OCI-LY3 (cell line): ENCODE results near the gene STX1B.

Experiments
- EZH2phosphoT487 ChIP-seq: fragments of 200-600 bp; shearing (Covaris generic); IDR thresholded peaks from 2 replicates; pipeline ENCODE4 v1.6.1; 2018; ENCODE audit warnings: antibody characterized with exemption, mixed run types, low read depth
- TF ChIP-seq, protein P1 (sequence below): fragments of 200-600, 300-600 bp; sonication (generic); IDR thresholded peaks from 2 replicates; pipeline ENCODE4 v1.5.1; 2014; ENCODE audit warnings: antibody characterized with exemption, low read length, low read depth

DNA sequence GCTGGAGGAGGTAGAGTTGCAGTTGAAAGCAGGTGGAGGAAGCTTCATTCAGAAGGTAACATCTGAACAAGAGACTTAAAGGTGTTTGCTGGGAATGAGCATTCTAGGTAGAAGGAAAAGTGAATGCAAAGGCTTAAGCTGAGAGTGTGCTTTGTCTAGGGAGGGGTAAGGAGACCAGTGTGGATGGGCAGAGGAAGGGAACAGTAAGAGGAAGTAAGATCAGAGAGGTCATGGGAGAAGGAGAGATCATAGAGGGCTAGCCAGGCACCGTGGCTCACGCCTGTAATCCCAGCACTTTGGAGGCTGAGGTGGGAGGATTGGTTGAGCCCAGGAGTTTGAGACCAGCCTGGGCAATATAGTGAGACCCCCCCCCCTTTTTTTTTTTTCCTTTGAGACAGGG, 26.3 kb upstream of the STX1B start:
- TF ChIP-seq, protein P1, sequence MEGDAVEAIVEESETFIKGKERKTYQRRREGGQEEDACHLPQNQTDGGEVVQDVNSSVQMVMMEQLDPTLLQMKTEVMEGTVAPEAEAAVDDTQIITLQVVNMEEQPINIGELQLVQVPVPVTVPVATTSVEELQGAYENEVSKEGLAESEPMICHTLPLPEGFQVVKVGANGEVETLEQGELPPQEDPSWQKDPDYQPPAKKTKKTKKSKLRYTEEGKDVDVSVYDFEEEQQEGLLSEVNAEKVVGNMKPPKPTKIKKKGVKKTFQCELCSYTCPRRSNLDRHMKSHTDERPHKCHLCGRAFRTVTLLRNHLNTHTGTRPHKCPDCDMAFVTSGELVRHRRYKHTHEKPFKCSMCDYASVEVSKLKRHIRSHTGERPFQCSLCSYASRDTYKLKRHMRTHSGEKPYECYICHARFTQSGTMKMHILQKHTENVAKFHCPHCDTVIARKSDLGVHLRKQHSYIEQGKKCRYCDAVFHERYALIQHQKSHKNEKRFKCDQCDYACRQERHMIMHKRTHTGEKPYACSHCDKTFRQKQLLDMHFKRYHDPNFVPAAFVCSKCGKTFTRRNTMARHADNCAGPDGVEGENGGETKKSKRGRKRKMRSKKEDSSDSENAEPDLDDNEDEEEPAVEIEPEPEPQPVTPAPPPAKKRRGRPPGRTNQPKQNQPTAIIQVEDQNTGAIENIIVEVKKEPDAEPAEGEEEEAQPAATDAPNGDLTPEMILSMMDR, result no peak
- TF ChIP-seq EZH2phosphoT487, result no peak
